PC-9 (cell line): Measurements from ENCODE around the gene LRRK1. TPM values are rescaled to one million over a fixed set of nuclear protein-coding genes. Genes with fewer than 3 reads are reported as not detected.

ENCODE experiments used
- BruUV-seq: library from RNA; stranded (reverse); fragments of 400-500 nt; replicated peaks from 2 replicates; lab custom pipeline; 2021; lab: Mats Ljungman, UMichigan
- CTCF ChIA-PET: fragments of 300-600 bp; sonication (Branson Sonifier 250); formaldehyde crosslinking; loops from one replicate; lab custom pipeline; 2022; ENCODE audit warnings: antibody characterized with exemption; lab: Charles Lee
- POLR2A ChIA-PET: fragments of 300-600 bp; sonication (Branson Sonifier 250); formaldehyde crosslinking; loops from one replicate; lab custom pipeline; 2022; ENCODE audit warnings: antibody characterized with exemption; ENCODE audit not compliant: unreplicated experiment; lab: Charles Lee
- DNase-seq, 2 experiments: peaks; one replicate each; pipeline versions ENCODE4 v3.0.0 to v3.0.0-alpha.2; 2015 to 2022; ENCODE audit warnings: mixed read lengths in 1 of 2
- H2AFZ ChIP-seq: fragments of 200-600 bp; sonication (generic); 2 replicates; pipeline ENCODE4 v1.8.1; 2017; ENCODE audit warnings: antibody characterized with exemption
- H3F3A ChIP-seq: fragments of 200-600 bp; sonication (generic); 2 replicates; pipeline ENCODE4 v1.8.1; 2017; ENCODE audit warnings: antibody characterized with exemption, mild to moderate bottlenecking, low read depth; ENCODE audit not compliant: insufficient read depth
- H3K27ac ChIP-seq: fragments of 200-600 bp; sonication (generic); 2 replicates; pipeline ENCODE4 v1.6.1; 2016; ENCODE audit warnings: mixed run types
- H3K27me3 ChIP-seq: fragments of 200-600 bp; sonication (generic); 2 replicates; pipeline ENCODE4 v1.6.1; 2016; ENCODE audit warnings: low read depth, mixed run types; ENCODE audit not compliant: insufficient read depth
- H3K36me3 ChIP-seq: fragments of 200-600 bp; sonication (generic); 2 replicates; pipeline ENCODE4 v1.6.1; 2016; ENCODE audit warnings: low read depth, mixed run types
- H3K4me1 ChIP-seq: fragments of 200-600 bp; sonication (generic); replicated peaks from 2 replicates; pipeline ENCODE4 v1.6.1; 2016; ENCODE audit warnings: mixed run types; ENCODE audit not compliant: insufficient read depth
- H3K4me2 ChIP-seq: fragments of 200-600 bp; sonication (generic); 2 replicates; pipeline ENCODE4 v1.6.1; 2017; ENCODE audit warnings: mixed run types
- H3K4me3 ChIP-seq: fragments of 200-600 bp; sonication (generic); 2 replicates; pipeline ENCODE4 v1.6.1; 2016; ENCODE audit warnings: mixed run types
- H3K79me2 ChIP-seq: fragments of 200-600 bp; sonication (generic); 2 replicates; pipeline ENCODE4 v1.6.1; 2017; ENCODE audit warnings: low read depth, mixed run types
- H3K9me2 ChIP-seq: fragments of 200-600 bp; sonication (generic); 2 replicates; pipeline ENCODE4 v1.8.1; 2017; ENCODE audit warnings: mild to moderate bottlenecking; ENCODE audit not compliant: insufficient read depth
- H3K9me3 ChIP-seq: fragments of 200-600 bp; sonication (generic); 2 replicates; pipeline ENCODE4 v1.8.1; 2016; ENCODE audit warnings: low read depth; ENCODE audit not compliant: insufficient read depth
- H4K20me1 ChIP-seq: fragments of 200-600 bp; sonication (generic); 2 replicates; pipeline ENCODE4 v1.8.1; 2017; ENCODE audit not compliant: insufficient read depth
- CTCF ChIP-seq: fragments of 200-600 bp; sonication (generic); conservative IDR thresholded peaks from 2 replicates; pipeline ENCODE4 v1.6.1; 2017; ENCODE audit warnings: mixed run types, antibody characterized with exemption, mild to moderate bottlenecking, moderate library complexity
- EZH2 ChIP-seq: fragments of 200-600 bp; sonication (generic); IDR thresholded peaks from 2 replicates; pipeline ENCODE4 v1.8.0; 2017; ENCODE audit warnings: antibody characterized with exemption, low read depth
- intact Hi-C: fragments of 100-400 bp; cut with micrococcal nuclease; formaldehyde crosslinking; loops from one replicate; pipeline ENCODE4 v1.10.0; 2022; ENCODE audit not compliant: unreplicated experiment
- total RNA-seq: library from RNA; stranded (reverse); gene quantifications from 2 replicates; pipeline ENCODE4 v1.2.3, GENCODE V29; 2021

The LRRK1 gene
- total RNA-seq, 1 experiment from 2014 or later = 15.7 TPM

DNA sequence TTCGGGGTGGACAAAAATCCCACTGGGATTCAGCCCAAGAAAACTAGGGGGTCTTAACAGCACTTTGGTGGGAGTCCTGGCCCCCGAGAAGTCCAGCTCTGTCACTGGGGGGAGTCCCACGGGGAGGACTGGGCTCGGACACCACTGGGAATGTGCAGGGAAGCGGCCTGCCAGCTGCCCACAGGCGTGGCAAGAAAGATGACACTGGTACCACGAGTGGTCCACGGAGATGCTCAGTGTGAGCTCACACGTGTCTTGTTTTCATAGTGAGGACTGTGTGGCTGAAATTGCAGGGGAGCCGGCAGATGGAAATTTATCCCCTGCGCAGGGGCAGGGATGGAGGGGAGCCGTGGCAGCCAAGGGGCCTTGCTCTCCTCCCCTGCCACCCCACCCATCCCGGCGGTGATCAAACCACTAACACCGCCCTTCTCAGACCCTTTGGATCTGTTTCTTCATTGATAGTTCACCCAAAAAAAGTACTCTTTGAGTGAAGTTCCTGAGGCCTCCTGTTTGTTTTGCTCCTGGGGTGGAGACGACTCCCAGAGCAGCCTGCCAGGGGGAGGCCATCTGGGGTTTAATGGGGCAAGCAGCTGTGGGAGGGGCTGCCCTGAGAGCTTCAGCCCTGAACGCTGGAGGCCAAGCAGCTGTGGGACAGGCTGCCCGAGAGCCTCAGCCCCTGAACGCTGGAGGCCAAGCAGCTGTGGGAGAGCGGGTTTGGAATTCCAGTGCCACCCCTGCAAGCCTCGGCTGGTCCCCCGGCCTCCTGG lies 130.9 kb downstream of the LRRK1 start:
- intact Hi-C loops = no loop called here
- ChIA-PET POLR2A (no interaction called here), CTCF (interaction anchor here (0.7 kb wide), 1 partner anchor 1888 kb away, joined by 5 read pairs; no protein-coding TSS in a partner anchor)
- Histone ChIP-seq H3K9me2 (no peaks in the 10 kb centered on the region), H4K20me1 (no peaks in the 10 kb centered on the region), H3K27ac (no peak overlapping the region), H3K27me3 (no peaks in the 10 kb centered on the region), H2AFZ (no peak overlapping the region), H3K36me3 (no peaks in the 10 kb centered on the region), H3K4me3 (no peak overlapping the region), H3K9me3 (no peaks in the 10 kb centered on the region), H3K4me2 (no peak overlapping the region), H3K4me1 (no peaks in the 10 kb centered on the region), H3F3A (no peaks in the 10 kb centered on the region), H3K79me2 (no peaks in the 10 kb centered on the region)
- no peak for DNase-seq
- BruUV-seq = no TSS peak
- TF ChIP-seq CTCF (no peak), EZH2 (no peak)

GRCh38 chr15:101050623-101051290 lies 131.6 kb downstream of the LRRK1 start:
- ChIA-PET CTCF (interaction anchor here (0.7 kb wide), 1 partner anchor 1888 kb away, joined by 5 read pairs; no protein-coding TSS in a partner anchor), POLR2A (no interaction called here)
- H3K9me2 ChIP-seq = no peaks in the 10 kb centered on the region
- no peaks in the 10 kb centered on the region for H3K4me1 ChIP-seq
- H3K9me3 ChIP-seq = no peaks in the 10 kb centered on the region
- H3F3A ChIP-seq = no peaks in the 10 kb centered on the region
- no peak overlapping the region for H3K4me2 ChIP-seq
- H3K79me2 ChIP-seq = no peaks in the 10 kb centered on the region
- H4K20me1 ChIP-seq = no peaks in the 10 kb centered on the region
- intact Hi-C loops = no loop called here
- TF ChIP-seq CTCF (no peak), EZH2 (no peak)
- DNase-seq = no peak
- BruUV-seq = no TSS peak
- no peak overlapping the region for H3K27ac ChIP-seq
- no peak overlapping the region for H2AFZ ChIP-seq
- H3K36me3 ChIP-seq = no peaks in the 10 kb centered on the region
- no peaks in the 10 kb centered on the region for H3K27me3 ChIP-seq
- H3K4me3 ChIP-seq = no peak overlapping the region

DNA sequence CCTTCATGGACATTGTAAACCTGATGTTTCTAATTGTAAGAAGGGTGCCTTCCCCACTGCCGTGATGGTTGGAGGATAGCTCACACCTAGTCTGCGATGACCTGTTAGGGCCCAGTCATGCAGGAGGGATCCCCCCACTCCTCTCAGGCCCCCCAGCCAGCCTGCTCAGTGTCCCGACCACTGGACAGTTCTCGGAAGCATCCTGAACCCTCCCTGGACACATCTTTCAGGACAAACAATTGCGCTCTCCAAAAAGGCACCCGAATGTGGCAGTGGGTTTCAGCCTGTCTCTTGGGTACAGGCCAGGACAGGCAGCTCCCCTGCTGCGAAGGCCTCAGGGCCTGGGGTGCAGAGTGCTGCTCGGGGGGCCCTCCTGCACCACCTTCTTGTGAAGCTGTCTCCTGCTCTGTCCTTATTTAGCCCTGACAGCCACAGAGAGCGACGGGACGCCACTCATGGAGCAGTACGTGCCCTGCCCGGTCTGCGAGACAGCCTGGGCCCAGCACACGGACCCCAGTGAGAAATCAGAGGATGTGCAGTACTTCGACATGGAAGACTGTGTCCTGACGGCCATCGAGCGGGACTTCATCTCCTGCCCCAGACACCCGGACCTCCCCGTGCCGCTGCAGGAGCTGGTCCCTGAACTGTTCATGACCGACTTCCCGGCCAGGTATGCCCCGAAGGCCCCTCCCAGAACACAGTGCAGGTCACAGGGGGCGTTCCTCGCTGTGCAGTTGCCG lies 132.3 kb downstream of the LRRK1 start:
- Histone ChIP-seq H3K79me2 (no peaks in the 10 kb centered on the region), H3K4me1 (no peaks in the 10 kb centered on the region), H3K27ac (no peak overlapping the region), H3K36me3 (no peaks in the 10 kb centered on the region), H3K27me3 (no peaks in the 10 kb centered on the region), H4K20me1 (no peaks in the 10 kb centered on the region), H3F3A (no peaks in the 10 kb centered on the region), H3K9me3 (no peaks in the 10 kb centered on the region), H3K4me3 (no peak overlapping the region), H2AFZ (no peak overlapping the region), H3K4me2 (no peak overlapping the region), H3K9me2 (no peaks in the 10 kb centered on the region)
- intact Hi-C loops = no loop called here
- no peak for DNase-seq
- ChIA-PET POLR2A (no interaction called here), CTCF (no interaction called here)
- no peak for TF ChIP-seq CTCF
- TF ChIP-seq EZH2 = no peak
- no TSS peak for BruUV-seq
